Measurements from ENCODE around the gene ICAM2. TPM values are rescaled to one million over a fixed set of nuclear protein-coding genes. Genes with fewer than 3 reads are reported as not detected.

ICAM2 gene
- not detected in 5 replicates for total RNA-seq (2022; extraction: Qiagen RNA extraction; ENCODE audit: low read depth)

DNA sequence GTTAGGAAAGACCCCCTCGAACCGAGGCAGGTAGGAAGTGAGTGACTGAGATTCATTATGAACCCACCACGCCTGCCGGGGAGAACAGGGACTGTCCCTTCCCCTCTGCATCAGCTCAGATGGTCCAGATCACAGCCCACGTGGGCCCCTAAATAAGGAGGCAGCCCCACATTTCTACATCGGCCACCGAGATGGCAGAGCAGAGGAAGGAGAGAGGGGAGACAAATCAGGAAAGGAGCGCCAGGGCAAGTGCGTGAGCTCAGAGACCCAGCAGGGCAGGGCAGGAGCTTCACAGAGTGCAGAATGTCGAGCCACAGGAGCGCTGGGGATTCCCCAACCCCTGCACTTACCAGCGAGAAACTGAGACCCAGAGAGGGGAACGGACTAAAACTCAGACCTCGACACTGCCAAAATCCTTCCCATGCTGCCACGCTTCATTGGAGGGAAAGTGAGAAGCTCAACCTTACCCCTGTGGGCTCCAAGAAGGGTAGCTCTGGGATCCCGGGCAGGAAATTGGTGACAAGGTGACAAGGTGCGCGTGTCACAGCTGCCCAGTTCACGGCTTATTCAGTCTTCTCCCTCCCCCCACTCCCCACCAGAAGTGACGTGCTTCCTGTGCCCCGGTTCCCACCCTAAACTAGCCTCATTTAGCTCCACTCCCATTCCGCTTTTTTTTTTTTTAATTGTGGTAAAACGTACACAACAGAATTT, at the start of gene ICAM2:
ICAM2 (minus strand) TSS at position 578 of the 711 bp plus-strand sequence. CDS start 13,942 bp downstream, outside the sequence.

DNA sequence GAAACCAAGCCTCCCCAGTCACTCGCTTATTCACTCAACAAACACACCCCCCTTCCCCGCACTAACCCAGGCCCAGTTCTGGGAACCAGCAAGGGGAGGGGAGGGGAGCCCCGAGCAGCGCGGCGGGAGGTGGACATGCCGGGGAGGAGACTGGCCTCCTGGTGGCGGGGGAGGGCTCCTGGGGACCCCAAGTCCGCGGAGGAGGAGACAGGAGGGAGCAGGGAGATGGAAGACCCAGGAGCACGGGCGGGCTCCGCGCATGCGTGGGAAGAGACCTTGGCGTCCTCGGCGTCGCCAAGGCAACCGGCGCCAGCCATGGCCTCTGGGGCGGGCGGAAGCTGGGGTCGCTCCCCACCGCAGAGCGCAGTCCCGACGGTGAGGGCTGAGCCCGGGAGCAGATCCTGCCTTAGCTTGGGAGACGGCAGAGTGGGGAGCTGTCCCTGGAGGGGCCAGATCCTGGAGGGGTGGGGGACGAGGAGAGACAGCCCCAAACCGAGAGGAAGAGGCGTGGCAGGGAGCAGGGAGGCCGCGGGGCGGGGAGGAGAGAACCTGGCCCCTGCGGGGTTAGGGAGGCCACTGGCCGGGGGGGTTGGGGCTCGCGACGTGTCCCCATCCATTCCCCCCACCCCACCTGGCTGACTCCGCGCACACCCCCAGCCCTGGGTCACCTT, 22.2 kb downstream of the ICAM2 start, which contains the start of gene PRR29:
PRR29 (plus strand) TSS at position 302 of the 671 bp plus-strand sequence; CDS start at position 316, 14 bp downstream.

DNA sequence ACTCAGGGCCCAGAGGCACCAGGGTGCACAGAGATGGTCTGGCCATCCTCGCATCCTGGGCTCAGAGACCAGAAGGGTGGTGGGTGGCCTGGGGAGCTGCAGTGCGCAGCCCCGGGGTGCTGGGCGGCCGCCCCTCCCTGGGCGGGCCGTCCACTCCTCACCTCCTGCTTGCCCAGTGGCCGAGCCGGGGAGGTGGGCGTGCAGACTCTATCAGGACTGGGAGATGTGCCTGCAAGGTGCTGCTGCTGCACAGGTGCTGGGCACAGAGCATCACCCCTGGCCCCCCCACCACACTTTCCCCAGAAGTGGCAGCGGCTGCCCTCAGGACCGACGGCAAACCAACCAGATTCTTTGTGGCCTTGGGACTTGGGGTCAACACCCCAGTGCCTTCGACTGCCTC, 47.6 kb downstream of the ICAM2 start, which contains the start of gene SCN4A:
SCN4A (minus strand) TSS at position 123 of the 400 bp plus-strand sequence; CDS start at position 46, 77 bp downstream.

Other genes with a start within 250 kb of the ICAM2 start
- 88.0 to 123 TPM (median 102 TPM) in 5 replicates for gene CCDC47, start 247.0 kb downstream of the ICAM2 start, total RNA-seq (2022; extraction: Qiagen RNA extraction; ENCODE audit: low read depth)
- 86.4 to 99.2 TPM (median 98.0 TPM) in 5 replicates for gene DDX42, start 246.5 kb downstream of the ICAM2 start, total RNA-seq (2022; extraction: Qiagen RNA extraction; ENCODE audit: low read depth)
- gene PSMC5, start 193.2 kb downstream of the ICAM2 start, total RNA-seq (2022; extraction: Qiagen RNA extraction; ENCODE audit: low read depth) = 205 to 229 TPM (median 215 TPM) in 5 replicates
- 49.7 to 66.5 TPM (median 55.4 TPM) in 5 replicates for gene FTSJ3, start 193.0 kb downstream of the ICAM2 start, total RNA-seq (2022; extraction: Qiagen RNA extraction; ENCODE audit: low read depth)
- 50.2 to 63.7 TPM (median 60.2 TPM) in 5 replicates for gene SMARCD2, start 177.9 kb downstream of the ICAM2 start, total RNA-seq (2022; extraction: Qiagen RNA extraction; ENCODE audit: low read depth)
- not detected in 5 replicates for gene CSH2, start 147.0 kb downstream of the ICAM2 start, total RNA-seq (2022; extraction: Qiagen RNA extraction; ENCODE audit: low read depth)
- not detected in 5 replicates for gene GH2, start 138.7 kb downstream of the ICAM2 start, total RNA-seq (2022; extraction: Qiagen RNA extraction; ENCODE audit: low read depth)
- not detected in 5 replicates for gene CSH1, start 124.1 kb downstream of the ICAM2 start, total RNA-seq (2022; extraction: Qiagen RNA extraction; ENCODE audit: low read depth)
- gene CSHL1, start 109.4 kb downstream of the ICAM2 start, total RNA-seq (2022; extraction: Qiagen RNA extraction; ENCODE audit: low read depth) = not detected in 5 replicates
- gene GH1, start 101.8 kb downstream of the ICAM2 start, total RNA-seq (2022; extraction: Qiagen RNA extraction; ENCODE audit: low read depth) = not detected in 5 replicates
- not detected in 5 replicates for gene CD79B, start 88.3 kb downstream of the ICAM2 start, total RNA-seq (2022; extraction: Qiagen RNA extraction; ENCODE audit: low read depth)
- 0.03 to 0.07 TPM (median 0.03 TPM) in 5 replicates for gene SCN4A, start 47.7 kb downstream of the ICAM2 start, total RNA-seq (2022; extraction: Qiagen RNA extraction; ENCODE audit: low read depth)
- 0.35 to 0.75 TPM (median 0.53 TPM) in 5 replicates for gene PRR29, start 22.3 kb downstream of the ICAM2 start, total RNA-seq (2022; extraction: Qiagen RNA extraction; ENCODE audit: low read depth)
- gene ERN1, start 109.5 kb upstream of the ICAM2 start, total RNA-seq (2022; extraction: Qiagen RNA extraction; ENCODE audit: low read depth) = 3.4 to 4.3 TPM (median 4.2 TPM) in 5 replicates
- 10.4 to 13.3 TPM (median 12.1 TPM) in 5 replicates for gene TEX2, start 242.6 kb upstream of the ICAM2 start, total RNA-seq (2022; extraction: Qiagen RNA extraction; ENCODE audit: low read depth)

All from A549 treated with GW870086 at 1 μM for 4 hours (cell line).